Measurements from ENCODE around the gene PPP1R18. TPM values are rescaled to one million over a fixed set of nuclear protein-coding genes. Genes with fewer than 3 reads are reported as not detected.
"Not testable (repeated sequence)": the region's sequence is repeated elsewhere in the genome, so short reads cannot be mapped to it uniquely, and the experiment has no call there.

PPP1R18 gene
- total and polyA plus RNA-seq, 3 experiments from 2014 or later = 149 to 166 (median 153) TPM

DNA sequence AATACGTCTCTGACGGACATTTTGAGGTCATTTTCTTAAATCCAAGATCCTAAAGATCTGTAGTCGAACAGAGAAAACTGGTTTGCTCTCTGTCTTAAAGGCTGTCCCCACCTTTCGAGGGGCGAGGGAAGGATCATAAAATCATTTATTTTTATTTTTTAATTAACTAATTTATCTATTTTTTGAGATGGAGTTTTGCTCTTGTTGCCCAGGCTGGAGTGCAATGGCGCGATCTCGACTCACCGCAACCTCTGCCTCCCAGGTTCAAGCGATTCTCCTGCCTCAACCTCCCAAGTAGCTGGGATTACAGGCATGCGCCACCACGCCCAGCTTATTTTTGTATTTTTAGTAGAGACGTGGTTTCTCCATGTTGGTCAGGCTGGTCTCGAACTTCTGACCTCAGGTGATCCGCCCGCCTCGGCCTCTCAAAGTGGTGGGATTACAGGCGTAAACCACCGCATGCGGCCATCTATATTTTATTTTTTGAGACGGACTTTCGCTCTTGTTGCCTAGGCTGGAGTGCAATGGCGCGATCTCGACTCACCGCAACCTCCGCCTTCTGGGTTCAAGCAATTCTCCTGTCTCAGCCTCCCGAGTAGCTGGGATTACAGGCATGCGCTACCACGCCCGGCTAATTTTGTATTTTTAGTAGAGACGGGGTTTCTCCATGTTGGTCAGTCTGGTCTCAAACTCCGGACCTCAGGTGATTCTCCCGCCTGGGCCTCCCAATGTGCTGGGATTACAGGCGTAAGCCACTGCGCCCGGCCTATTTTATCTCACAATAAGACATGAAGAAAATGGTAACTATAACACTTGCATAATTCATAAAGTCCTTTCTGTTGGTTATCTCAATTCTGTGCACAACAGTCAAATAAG, 31.6 kb upstream of the PPP1R18 start:
- peak overlapping the region; percentile 98 to 100 (median 99) for H3K27ac Mint-ChIP-seq
- POLR2A ChIA-PET = interaction anchor here (0.8 to 7.4 kb wide), 17 partner anchors 12 to 225 kb away, joined by 3 to 142 read pairs (median 6); partner anchors contain the start of genes DHX16, GNL1, MRPS18B and PPP1R10
- not testable (repeated sequence) for H3K9me3 Mint-ChIP-seq

DNA sequence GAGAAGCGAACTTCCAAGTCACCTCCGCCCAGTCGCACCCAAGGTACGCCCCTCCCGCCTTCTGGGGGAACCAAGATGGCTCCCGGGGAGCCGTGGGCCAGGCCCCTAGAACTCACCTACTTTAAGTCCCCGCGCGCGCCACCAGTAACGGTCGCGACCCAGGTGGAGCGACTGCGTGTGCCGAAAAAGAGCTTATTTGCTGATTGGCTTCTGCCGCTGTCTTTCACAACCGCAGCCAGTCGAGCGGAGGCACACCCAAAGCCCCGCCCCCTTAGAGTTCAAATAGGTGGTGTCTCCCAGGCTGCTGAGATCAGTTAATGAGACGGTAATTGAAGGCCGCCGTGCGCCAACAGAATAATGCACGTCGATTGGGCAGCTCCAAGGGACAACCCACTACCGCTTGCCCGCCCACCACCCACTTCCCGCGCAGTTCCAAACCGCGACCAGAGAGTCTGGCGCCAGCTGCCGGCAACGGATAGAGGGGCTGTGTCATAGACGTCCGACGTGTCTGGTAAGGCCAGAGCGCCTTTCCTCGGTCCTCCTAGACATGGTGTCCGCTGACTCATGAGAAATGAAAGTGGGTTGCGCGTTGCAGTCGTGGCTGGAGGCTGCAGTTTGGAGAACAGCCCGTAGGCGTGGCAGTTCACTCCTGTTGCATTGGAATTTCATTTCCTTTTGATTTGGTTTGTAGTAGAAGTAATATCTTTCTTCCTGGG, 30.8 kb upstream of the PPP1R18 start, which contains the start of gene MDC1:
Gene MDC1 (minus strand): TSS at position 153 of the 716 bp plus-strand sequence. CDS start 2,106 bp downstream, outside the sequence.
- DNase-seq = peak; percentile 97 to 100 (median 99)
- Histone ChIP-seq H3K27ac (ENCODE audit: low read depth, low read length) (peak within 1 kb of the TSS; percentile 92), H3K4me1 (ENCODE audit: insufficient read depth, low read length) (peaks cover 20% of the 10 kb centered on the region), H3K27me3 (ENCODE audit: insufficient read depth, low read length, poor library complexity, severe bottlenecking) (no peaks in the 10 kb centered on the region), H3K4me3 (ENCODE audit: low read length) (peak within 1 kb of the TSS; percentile 85), H3K9me3 (ENCODE audit: low read length) (no peaks in the 10 kb centered on the region), H3K36me3 (ENCODE audit: insufficient read depth, low read length) (peaks cover 15% of the 10 kb centered on the region)
- no peaks in the 10 kb centered on the region for H3K9me3 Mint-ChIP-seq
- peak within 1 kb of the TSS; percentile 92 to 100 (median 99) for H3K27ac Mint-ChIP-seq
- H3K4me1 Mint-ChIP-seq = peaks cover 45 to 64% (median 46%) of the 10 kb centered on the region in 3 donors
- CTCF ChIA-PET = interaction anchor here (0.7 to 17.1 kb wide), 11 partner anchors 10 to 235 kb away, joined by 3 to 697 read pairs (median 4); partner anchors contain the start of genes DHX16, IER3, MRPS18B and PPP1R10
- POLR2A ChIA-PET = interaction anchor here (0.5 to 7.4 kb wide), 21 partner anchors 13 to 224 kb away, joined by 3 to 70 read pairs (median 4); partner anchors contain the start of genes DHX16, GNL1, MRPS18B and PPP1R10
- H3K27me3 Mint-ChIP-seq = peaks cover 0 to 2% of the 10 kb centered on the region in 2 donors
- H3K4me3 Mint-ChIP-seq = peak within 1 kb of the TSS; percentile 90 to 98 (median 94)
- H3K36me3 Mint-ChIP-seq = peaks cover 11 to 53% (median 14%) of the 10 kb centered on the region in 3 donors

More for the DNA sequence above, 31.6 kb upstream of the PPP1R18 start:
- not testable (repeated sequence) for H3K9me3 ChIP-seq (ENCODE audit: low read length); H3K27me3 ChIP-seq (ENCODE audit: insufficient read depth, low read length, poor library complexity, severe bottlenecking); DNase-seq; H3K27me3 Mint-ChIP-seq
- Histone ChIP-seq H3K27ac (ENCODE audit: low read depth, low read length) (peak overlapping the region; percentile 76), H3K4me3 (ENCODE audit: low read length) (peak overlapping the region; percentile 85), H3K36me3 (ENCODE audit: insufficient read depth, low read length) (peaks cover 11% of the 10 kb centered on the region), H3K4me1 (ENCODE audit: insufficient read depth, low read length) (peaks cover 24% of the 10 kb centered on the region)
- peaks cover 7 to 51% (median 15%) of the 10 kb centered on the region in 3 donors for H3K36me3 Mint-ChIP-seq
- CTCF ChIA-PET = interaction anchor here (1.1 to 17.1 kb wide), 5 partner anchors 13 to 236 kb away, joined by 3 to 697 read pairs (median 6); partner anchors contain the start of genes DHX16, MRPS18B and PPP1R10
- H3K4me1 Mint-ChIP-seq = peaks cover 46 to 64% (median 48%) of the 10 kb centered on the region in 3 donors
- peak overlapping the region; percentile 90 to 98 (median 97) for H3K4me3 Mint-ChIP-seq

GRCh38 chr6:30716879-30717128, 30.4 kb upstream of the PPP1R18 start:
- H3K36me3 ChIP-seq (ENCODE audit: insufficient read depth, low read length) = peaks cover 20% of the 10 kb centered on the region
- peak overlapping the region; percentile 92 for H3K27ac ChIP-seq (ENCODE audit: low read depth, low read length)
- POLR2A ChIA-PET = interaction anchor here (0.7 to 7.4 kb wide), 17 partner anchors 15 to 223 kb away, joined by 3 to 70 read pairs (median 5); partner anchors contain the start of genes DHX16, GNL1, MRPS18B and PPP1R10
- no peak for DNase-seq
- no peaks in the 10 kb centered on the region for H3K9me3 ChIP-seq (ENCODE audit: low read length)
- H3K4me1 Mint-ChIP-seq = peaks cover 45 to 65% (median 49%) of the 10 kb centered on the region in 3 donors
- peak overlapping the region; percentile 90 to 98 (median 94) for H3K4me3 Mint-ChIP-seq
- H3K4me1 ChIP-seq (ENCODE audit: insufficient read depth, low read length) = peaks cover 22% of the 10 kb centered on the region
- peak overlapping the region; percentile 92 to 100 (median 99) for H3K27ac Mint-ChIP-seq
- peaks cover 11 to 57% (median 16%) of the 10 kb centered on the region in 3 donors for H3K36me3 Mint-ChIP-seq
- peaks cover 0 to 2% of the 10 kb centered on the region in 2 donors for H3K27me3 Mint-ChIP-seq
- H3K4me3 ChIP-seq (ENCODE audit: low read length) = peak overlapping the region; percentile 81
- no peaks in the 10 kb centered on the region for H3K9me3 Mint-ChIP-seq
- no peaks in the 10 kb centered on the region for H3K27me3 ChIP-seq (ENCODE audit: insufficient read depth, low read length, poor library complexity, severe bottlenecking)
- CTCF ChIA-PET = interaction anchor here (0.7 to 17.1 kb wide), 11 partner anchors 10 to 235 kb away, joined by 3 to 697 read pairs (median 4); partner anchors contain the start of genes DHX16, IER3, MRPS18B and PPP1R10

GRCh38 chr6:30714263-30714662, 27.8 kb upstream of the PPP1R18 start:
- DNase-seq = no peak
- ChIA-PET CTCF (interaction anchor here (0.7 to 3.1 kb wide), 3 partner anchors 8 to 35 kb away, joined by 3 to 13 read pairs (median 4); no protein-coding TSS in a partner anchor), POLR2A (no interaction called here)
- H3K36me3 Mint-ChIP-seq = peaks cover 11 to 60% (median 22%) of the 10 kb centered on the region in 3 donors
- no peak overlapping the region for H3K4me3 ChIP-seq (ENCODE audit: low read length)
- H3K4me1 ChIP-seq (ENCODE audit: insufficient read depth, low read length) = peaks cover 16% of the 10 kb centered on the region
- H3K9me3 ChIP-seq (ENCODE audit: low read length) = no peaks in the 10 kb centered on the region
- H3K4me1 Mint-ChIP-seq = peaks cover 38 to 62% (median 45%) of the 10 kb centered on the region in 3 donors
- no peak overlapping the region for H3K27ac ChIP-seq (ENCODE audit: low read depth, low read length)
- H3K9me3 Mint-ChIP-seq = no peaks in the 10 kb centered on the region
- no peak overlapping the region for H3K4me3 Mint-ChIP-seq
- peak overlapping the region in 1 of 8 donors; percentile 12 for H3K27ac Mint-ChIP-seq
- H3K27me3 ChIP-seq (ENCODE audit: insufficient read depth, low read length, poor library complexity, severe bottlenecking) = no peaks in the 10 kb centered on the region
- H3K27me3 Mint-ChIP-seq = no peaks in the 10 kb centered on the region
- H3K36me3 ChIP-seq (ENCODE audit: insufficient read depth, low read length) = peaks cover 35% of the 10 kb centered on the region

GRCh38 chr6:30712441-30712945, 26.0 kb upstream of the PPP1R18 start:
- peaks cover 11 to 70% (median 27%) of the 10 kb centered on the region in 3 donors for H3K36me3 Mint-ChIP-seq
- peaks cover 32 to 50% (median 39%) of the 10 kb centered on the region in 3 donors for H3K4me1 Mint-ChIP-seq
- peak overlapping the region in 1 of 7 donors; percentile 2 for H3K4me3 Mint-ChIP-seq
- Histone ChIP-seq H3K27ac (ENCODE audit: low read depth, low read length) (no peak overlapping the region), H3K4me3 (ENCODE audit: low read length) (no peak overlapping the region), H3K9me3 (ENCODE audit: low read length) (no peaks in the 10 kb centered on the region), H3K4me1 (ENCODE audit: insufficient read depth, low read length) (peaks cover 13% of the 10 kb centered on the region), H3K36me3 (ENCODE audit: insufficient read depth, low read length) (peaks cover 40% of the 10 kb centered on the region), H3K27me3 (ENCODE audit: insufficient read depth, low read length, poor library complexity, severe bottlenecking) (no peaks in the 10 kb centered on the region)
- no peaks in the 10 kb centered on the region for H3K9me3 Mint-ChIP-seq
- ChIA-PET CTCF (interaction anchor here (1.4 to 3.1 kb wide), 4 partner anchors 9 to 171 kb away, joined by 3 to 13 read pairs (median 9); partner anchors contain the start of gene DHX16), POLR2A (no interaction called here)
- peak overlapping the region in 5 of 8 donors; percentile 36 to 77 (median 63) for H3K27ac Mint-ChIP-seq
- DNase-seq = no peak
- H3K27me3 Mint-ChIP-seq = no peaks in the 10 kb centered on the region

- CTCF ChIA-PET = interaction anchor here (1.4 to 3.1 kb wide), 4 partner anchors 10 to 171 kb away, joined by 3 to 13 read pairs (median 9); partner anchors contain the start of gene DHX16
- Histone ChIP-seq H3K27me3 (ENCODE audit: insufficient read depth, low read length, poor library complexity, severe bottlenecking) (no peaks in the 10 kb centered on the region), H3K4me1 (ENCODE audit: insufficient read depth, low read length) (peaks cover 12% of the 10 kb centered on the region), H3K4me3 (ENCODE audit: low read length) (no peak overlapping the region), H3K27ac (ENCODE audit: low read depth, low read length) (no peak overlapping the region), H3K9me3 (ENCODE audit: low read length) (no peaks in the 10 kb centered on the region), H3K36me3 (ENCODE audit: insufficient read depth, low read length) (peaks cover 40% of the 10 kb centered on the region)
- no peak for DNase-seq
- POLR2A ChIA-PET = no interaction called here
- Mint-ChIP-seq H3K4me3 (peak overlapping the region in 2 of 7 donors; percentile 2 to 68), H3K27me3 (no peaks in the 10 kb centered on the region), H3K27ac (peak overlapping the region in 7 of 8 donors; percentile 10 to 77 (median 60)), H3K9me3 (no peaks in the 10 kb centered on the region), H3K4me1 (peaks cover 27 to 43% (median 34%) of the 10 kb centered on the region in 3 donors), H3K36me3 (peaks cover 11 to 73% (median 30%) of the 10 kb centered on the region in 3 donors)
Observed at GRCh38 chr6:30711758-30712380, 25.4 kb upstream of the PPP1R18 start.

Measured in CD8-positive, alpha-beta memory T cell (primary cell).